ENCODE data around the gene STRIT1. TPM values are rescaled to one million over a fixed set of nuclear protein-coding genes. Genes with fewer than 3 reads are reported as not detected.

STRIT1 gene
- total RNA-seq, 6 experiments from 2014 or later = not detected

GRCh38 chr3:155243512-155243921, 50.0 kb downstream of the STRIT1 start:
- H3K4me1 Mint-ChIP-seq (ENCODE audit: low read depth) = peaks cover 54% of the 10 kb centered on the region
- H3K4me3 Mint-ChIP-seq = peak overlapping the region; percentile 53
- DNase-seq = peak; percentile 60
- no peak for TF ChIP-seq CTCF (IDR thresholded peaks at IDR 0.05)
- no peaks in the 10 kb centered on the region for H3K27me3 Mint-ChIP-seq (ENCODE audit: insufficient read depth)
- peak overlapping the region; percentile 76 for H3K27ac Mint-ChIP-seq
- peaks cover 6% of the 10 kb centered on the region for H3K9me3 Mint-ChIP-seq
- H3K36me3 Mint-ChIP-seq (ENCODE audit: low read depth) = peaks cover 24% of the 10 kb centered on the region; the same call in 1 of the 2 replicates

GRCh38 chr3:155242342-155242741, 51.1 kb downstream of the STRIT1 start:
- Mint-ChIP-seq H3K9me3 (no peaks in the 10 kb centered on the region), H3K4me1 (ENCODE audit: low read depth) (peaks cover 54% of the 10 kb centered on the region), H3K27ac (peak overlapping the region; percentile 84), H3K4me3 (peak overlapping the region; percentile 22; the same call in 1 of the 2 replicates), H3K36me3 (ENCODE audit: low read depth) (peaks cover 13% of the 10 kb centered on the region; the same call in 1 of the 2 replicates), H3K27me3 (ENCODE audit: insufficient read depth) (no peaks in the 10 kb centered on the region)
- peak; percentile 56 for DNase-seq
- TF ChIP-seq CTCF (IDR thresholded peaks at IDR 0.05) = no peak

- Mint-ChIP-seq H3K9me3 (no peaks in the 10 kb centered on the region), H3K4me1 (ENCODE audit: low read depth) (peaks cover 54% of the 10 kb centered on the region), H3K27ac (peak overlapping the region; percentile 84), H3K27me3 (ENCODE audit: insufficient read depth) (no peaks in the 10 kb centered on the region), H3K4me3 (peak overlapping the region; percentile 41; the same call in 1 of the 2 replicates), H3K36me3 (ENCODE audit: low read depth) (peaks cover 13% of the 10 kb centered on the region)
- peak; percentile 77 for DNase-seq
- no peak for TF ChIP-seq CTCF (IDR thresholded peaks at IDR 0.05)
Measured at GRCh38 chr3:155241579-155241978, 51.9 kb downstream of the STRIT1 start.

Other genes with a start within 250 kb of the STRIT1 start
- 10 to 100 TPM; 40.3 to 85.5 (median 67.1) TPM for gene MME, start 213.4 kb downstream of the STRIT1 start, total RNA-seq (2021; fragmentation: NEBNext Ultra II Directional; extraction: Animal tissue kit (Norgen Biotek cat#: 25700))

Measured in HFFc6 (cell line).